GM19395 (cell line): ENCODE measurements around the gene LYPD5.

Source experiments
- ATAC-seq: cut with Tn5 transposase; IDR thresholded peaks from one replicate; pipeline ENCODE4 v1.9.1; 2021; ENCODE audit warnings: mild to moderate bottlenecking, moderate library complexity; ENCODE audit not compliant: unreplicated experiment

Gene LYPD5

DNA sequence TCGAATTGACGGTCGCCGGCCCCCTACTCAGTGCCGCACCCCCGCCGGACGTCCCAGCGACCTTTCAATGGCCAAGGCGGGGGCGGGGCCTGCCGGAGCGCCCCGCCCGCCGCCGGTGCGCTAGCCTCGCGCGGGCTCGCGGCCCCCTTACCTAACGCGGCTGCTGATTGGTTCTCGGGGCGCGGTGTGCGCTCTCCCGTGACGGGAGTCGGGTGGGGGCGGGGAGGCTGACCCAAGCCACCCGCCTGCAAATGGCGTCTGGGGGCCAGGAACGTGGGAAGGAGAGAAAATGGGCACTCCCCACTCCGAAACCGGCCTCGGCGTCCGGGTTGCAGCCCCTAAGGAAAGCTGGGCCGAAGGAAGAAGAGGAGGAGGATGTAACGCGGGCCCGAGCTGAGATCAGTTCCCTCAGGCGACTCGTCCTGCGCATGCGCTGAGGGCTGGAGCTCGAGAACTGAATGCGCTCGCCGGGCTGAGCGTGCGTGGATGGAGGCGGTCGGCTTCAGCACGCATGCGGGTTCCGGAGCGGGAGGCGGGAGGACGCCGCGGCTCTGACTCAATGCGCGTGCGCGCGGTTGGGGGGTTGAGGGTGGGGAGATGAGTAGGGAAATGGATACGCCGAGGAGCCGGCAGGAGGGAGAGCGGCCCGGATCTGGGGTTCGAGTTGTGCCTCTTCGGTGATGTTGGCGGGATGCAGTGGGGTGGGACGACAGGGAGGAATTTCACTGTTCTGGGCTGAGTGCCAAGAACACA is 47.6 kb downstream of the LYPD5 start, which contains the start of gene SMG9:
Gene SMG9, minus strand, starts transcription at position 460 of the 753 bp plus-strand sequence. CDS start 4,221 bp downstream, outside the sequence.
- peak; percentile 56 for ATAC-seq

DNA sequence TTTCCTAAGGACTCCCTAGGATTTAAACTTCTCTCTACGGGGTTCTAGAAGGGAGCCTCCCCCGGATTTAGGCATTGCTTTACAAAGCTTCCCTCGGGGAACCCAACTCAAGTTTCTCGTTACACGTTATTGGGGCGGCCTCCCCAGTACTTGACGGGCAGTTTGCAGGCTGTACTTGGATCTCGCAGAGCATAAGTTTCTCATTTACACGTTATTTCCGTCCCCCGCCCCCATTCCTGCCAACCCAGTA is 48.1 kb downstream of the LYPD5 start:
- ATAC-seq = no peak

DNA sequence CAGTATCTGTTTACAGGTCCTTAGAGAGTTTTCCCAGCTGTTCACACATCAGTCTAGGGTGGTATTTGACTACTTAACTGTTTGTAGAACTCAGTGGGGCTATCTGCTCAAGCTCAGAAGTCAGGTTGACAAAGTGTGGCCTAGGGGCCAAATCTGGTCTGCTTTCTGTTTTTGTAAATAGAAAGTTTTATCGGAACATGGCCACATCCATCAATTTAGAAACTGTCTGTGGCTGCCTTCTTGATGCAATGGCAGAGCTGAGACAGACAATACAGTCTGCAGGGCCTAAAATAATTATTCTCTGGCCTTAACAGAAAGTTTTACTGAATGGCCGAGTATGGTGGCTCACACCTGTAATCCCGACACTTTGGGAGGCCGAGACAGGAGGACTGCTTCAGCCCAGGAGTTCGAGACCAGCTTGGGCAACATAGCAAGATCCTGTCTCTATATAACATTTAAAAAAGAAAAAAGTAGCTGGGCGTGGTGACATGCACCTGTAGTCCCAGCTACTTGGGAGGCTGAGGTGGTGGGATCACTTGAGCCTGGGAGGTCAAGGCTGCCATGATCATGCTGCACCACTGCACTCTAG is 49.9 kb downstream of the LYPD5 start:
- no peak for ATAC-seq

DNA sequence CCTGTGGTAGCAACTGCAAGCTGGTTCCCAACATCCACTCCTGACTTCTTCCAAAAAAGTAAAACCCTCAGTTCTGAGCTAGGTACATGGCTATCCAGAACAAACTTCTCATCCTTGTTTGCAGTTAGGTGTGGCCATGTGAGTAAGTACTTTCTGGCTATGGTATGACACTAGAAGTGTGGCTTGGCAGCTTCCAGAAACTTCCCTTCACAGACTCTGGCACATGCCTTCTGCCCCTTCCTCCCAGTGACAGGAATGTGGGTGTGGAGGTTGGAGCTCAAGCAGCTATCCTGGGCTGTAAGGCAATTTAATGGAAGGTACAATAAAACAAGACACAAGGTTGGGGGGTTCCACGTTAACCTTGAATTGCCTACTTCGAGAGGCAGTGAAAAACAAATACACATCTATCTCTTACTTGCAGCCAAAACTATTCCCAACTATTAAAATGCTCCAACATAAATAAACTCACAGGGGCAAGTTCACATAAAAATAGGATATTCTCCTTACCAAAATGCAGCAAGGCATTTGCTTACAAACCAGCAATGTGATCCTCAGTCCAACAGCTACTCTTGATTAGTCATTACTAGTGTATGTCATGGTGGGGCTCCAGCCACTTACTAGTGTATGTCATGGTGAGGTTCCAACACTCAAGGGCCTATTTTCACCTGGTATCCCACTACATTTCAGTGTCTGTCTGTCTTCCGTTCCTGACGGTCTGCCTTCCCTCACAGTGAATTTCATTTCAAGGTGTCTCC is 50.6 kb downstream of the LYPD5 start:
- ATAC-seq = no peak

DNA sequence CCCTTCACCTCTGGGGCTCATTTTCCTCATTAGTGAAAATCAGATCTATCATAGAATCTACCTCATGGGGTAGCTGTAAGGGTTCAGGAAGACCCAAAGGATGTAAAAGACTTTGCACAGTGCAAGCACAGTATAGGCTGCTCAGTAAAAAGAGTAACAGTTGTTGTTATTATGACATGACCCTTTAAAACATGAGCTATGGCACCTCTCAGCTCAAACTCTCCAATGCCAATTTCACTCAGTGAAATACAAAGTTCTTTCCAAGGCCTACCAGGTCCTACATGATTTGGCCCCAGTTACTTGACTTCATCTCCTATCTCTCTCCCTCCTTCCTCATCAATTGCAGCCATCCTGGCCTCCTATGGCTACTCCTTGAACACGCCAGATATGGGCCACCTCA is 52.3 kb downstream of the LYPD5 start:
- no peak for ATAC-seq

DNA sequence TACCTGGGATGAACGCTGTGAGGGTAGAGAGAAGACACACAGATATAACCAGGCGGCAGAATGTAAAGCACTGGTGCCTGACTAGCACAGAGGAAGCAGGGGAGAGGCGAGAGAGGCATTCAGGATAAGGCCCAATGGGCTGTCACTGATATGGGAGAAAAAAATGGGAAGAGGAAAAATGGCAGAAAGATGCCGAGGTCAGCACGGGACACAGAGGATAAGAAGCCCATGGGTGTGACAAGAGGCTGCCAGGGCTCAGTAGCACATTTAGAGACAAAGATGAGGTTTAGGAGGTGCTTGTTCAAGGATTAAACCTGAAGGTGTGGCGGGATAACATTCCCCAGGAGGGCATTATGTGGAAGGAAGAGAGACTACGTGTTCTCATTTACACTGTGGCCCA is 53.1 kb downstream of the LYPD5 start:
- no peak for ATAC-seq

DNA sequence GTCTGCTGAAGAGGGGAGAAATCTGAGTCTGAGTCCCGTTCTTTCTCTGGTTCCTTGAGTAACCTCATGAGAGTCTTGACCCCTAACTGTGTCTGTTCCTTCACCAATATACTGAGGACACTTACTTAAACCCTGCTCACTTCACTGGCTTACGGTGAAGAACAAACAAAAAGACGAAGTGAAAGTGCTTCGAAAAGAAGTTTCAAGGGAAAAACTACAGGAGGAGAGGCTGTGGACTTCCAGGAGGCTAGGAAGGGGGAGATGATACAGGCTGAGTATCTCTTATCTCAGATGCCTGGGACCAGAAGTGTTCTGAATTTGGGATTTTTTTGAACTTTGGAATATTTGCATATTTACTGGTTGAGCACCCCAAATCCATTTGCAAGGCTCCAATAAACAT is 53.6 kb downstream of the LYPD5 start:
- ATAC-seq = no peak

DNA sequence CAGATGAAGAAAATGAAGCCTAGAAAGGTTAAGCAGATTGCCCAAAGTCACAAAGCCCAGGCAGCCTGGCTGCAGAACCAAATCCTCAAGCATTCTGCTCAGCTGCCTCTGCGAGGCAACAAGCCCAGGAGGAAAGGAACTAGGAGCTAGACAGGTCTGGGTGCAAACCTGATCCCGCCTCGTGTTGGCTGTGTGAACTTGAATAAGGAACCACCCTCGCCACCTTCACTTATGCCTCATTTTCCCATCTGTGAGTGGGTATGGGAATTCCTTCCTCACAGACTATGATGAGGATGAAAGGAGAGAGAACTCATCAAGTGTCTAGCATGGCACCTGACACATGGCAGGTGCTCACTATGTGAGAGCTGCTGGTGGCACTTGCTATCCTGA is 54.0 kb downstream of the LYPD5 start:
- no peak for ATAC-seq

DNA sequence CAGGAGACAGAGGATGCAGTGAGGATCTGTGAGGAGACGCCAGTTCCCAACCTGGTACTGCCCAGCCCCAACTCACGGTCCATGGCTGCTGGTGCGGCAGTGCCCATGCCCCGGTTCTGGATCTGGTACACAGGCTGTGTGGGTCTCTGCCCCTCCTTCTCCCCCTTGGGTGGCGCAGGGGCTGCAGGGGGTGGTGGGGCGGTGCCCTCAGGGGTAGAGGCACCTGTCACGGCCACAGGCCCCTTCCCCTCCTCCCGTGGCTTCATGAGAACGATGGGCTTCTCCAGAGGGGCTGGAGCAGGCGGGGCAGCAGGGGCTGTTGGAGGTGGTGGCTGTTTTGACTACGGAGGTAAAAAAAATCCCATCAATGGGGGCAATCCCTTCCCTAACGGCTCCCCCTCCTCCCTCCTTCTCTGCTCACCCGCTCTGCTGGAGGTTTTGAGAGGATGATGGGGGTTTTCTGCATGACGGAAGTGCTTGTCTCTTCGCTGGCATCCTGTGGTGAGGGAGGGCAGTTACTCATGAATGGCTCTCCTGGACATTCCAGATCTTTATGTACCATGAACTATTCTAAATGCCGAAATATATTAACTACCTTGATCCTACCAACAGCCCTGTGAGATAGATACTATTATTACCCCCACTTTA is 54.6 kb downstream of the LYPD5 start:
- ATAC-seq = no peak
